Hematopoietic multipotent progenitor cell (in vitro differentiated cells): ENCODE data around the gene SGCA. TPM values are rescaled to one million over a fixed set of nuclear protein-coding genes. Genes with fewer than 3 reads are reported as not detected.

Experiments used
- DNase-seq, 3 donors: peaks; one replicate each; pipeline ENCODE4 v3.0.0-alpha.2; 2011 to 2015; ENCODE audit warnings: low read depth in 2 of 3, low spot score in 2 of 3
- total RNA-seq: library from RNA; depleted of rRNA; stranded (reverse); fragments of >200 nt; gene quantifications from one replicate; pipeline ENCODE4 v1.2.3, GENCODE V29; 2012

The SGCA gene
- total RNA-seq, 1 donor, result not detected

DNA sequence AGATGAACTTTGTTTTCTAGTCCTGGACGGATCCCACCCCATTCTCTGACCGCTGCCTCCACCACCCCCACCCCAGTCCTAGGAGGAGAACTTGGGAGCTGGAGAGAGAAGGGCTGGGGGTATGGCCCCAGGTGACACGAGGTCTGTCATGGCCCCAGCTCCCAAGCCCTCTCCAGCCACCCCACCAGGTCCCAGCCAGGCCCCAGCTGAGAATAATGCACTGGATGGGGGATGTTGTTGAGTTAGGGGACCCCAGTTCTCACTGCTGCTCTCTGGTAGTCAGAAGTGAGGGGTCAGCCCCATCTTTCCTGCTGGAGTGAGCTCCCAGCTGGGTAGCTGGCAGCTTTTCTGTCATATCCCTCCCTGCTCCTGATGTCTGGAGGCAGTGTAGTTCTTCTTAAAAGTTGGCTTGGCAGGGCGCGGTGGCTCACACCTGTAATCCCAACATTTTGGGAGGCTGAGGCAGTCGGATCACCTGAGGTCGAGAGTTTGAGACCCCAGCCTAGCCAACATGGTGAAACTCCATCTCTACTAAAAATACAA is 40.2 kb downstream of the SGCA start:
- no peak for DNase-seq

DNA sequence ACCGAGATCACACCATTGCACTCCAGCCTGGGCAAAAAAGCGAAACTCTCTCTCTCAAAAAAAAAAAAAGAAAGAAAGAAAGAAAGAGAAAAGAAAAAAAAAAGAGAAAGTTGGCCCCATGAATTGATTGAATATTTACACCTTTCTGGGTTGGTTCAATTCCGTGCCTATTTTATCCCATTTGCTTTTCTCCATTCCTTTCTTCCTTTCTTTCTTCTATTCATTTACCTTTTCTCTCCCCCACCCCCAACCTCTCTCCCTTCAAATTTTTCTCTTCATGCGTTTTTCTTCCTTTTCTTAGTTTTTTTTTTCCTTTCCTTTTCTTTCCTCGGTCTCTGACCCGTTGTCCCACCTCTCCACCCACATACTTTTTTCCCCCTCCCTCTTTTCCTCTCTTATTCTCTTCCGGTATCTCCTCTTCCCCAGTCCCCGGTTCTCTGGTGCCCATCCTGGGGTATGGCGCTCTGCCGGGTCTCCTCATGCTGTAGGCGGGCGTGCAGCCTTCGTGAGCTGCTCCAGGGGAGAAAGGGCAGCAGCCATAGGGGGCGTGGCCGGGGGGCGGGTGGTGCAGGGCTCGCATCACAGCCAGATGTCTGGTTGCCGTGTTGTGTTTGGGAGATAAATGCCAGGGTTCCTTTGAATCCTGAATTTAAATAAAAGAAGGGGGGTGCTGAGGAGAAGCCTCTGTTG is 40.9 kb downstream of the SGCA start:
- DNase-seq, result peak in 2 of 3 donors; percentile 54 to 71

DNA sequence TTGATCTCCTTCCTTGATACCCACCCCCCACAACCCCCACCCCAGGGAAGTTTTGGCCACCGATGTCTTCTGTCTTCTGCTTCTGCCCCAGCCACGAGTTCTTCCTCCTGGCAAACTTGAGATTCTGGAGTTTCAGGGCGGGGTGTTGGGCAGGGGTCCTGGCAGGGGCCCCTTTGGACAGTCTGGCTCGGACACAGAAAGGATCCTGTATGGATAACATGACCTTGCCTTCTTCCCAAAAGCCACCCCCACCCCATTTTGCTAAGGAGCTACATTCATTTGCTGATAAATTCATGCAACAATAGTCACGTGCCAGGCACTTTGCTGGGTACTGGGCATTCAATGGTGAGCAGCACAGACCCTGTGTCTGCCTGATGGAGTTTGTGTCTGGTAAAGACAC is 41.5 kb downstream of the SGCA start:
- no peak for DNase-seq

DNA sequence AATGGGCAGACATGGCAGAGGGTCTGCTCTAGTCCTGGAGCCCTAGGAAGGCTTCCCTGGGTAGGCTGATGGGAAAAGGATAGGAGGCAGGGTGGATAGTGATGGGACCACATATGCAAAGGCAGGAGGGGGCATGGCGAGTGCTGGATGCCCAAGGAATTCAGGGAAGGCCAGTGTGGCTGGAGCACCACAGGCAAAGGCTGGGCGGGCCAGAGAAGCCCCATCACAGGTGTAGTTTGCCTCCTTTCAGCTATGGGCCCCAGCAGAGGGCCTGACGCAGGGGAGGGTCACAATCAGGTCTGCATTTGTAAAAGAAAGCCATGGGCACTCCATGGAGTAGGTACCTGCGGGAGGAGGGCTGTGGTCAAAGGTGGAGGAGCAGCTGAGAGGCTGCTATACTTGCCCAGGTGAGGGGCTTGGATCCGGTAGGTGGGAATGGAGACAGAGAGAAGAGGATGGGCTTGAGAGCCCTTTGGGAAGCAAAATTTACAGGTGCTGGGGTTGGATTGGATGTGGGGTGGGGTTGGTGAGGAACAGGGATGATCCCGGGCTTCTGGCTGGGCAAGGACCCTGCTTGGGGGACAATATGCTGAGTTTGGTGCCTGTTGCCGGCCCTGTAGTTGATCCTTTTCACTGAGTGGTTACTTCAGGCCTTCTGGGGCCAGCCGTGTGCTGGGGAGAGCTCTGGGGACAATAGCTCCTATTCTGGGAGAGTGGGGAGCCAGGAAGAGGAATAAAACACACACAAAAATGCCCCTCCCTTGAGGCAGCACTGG is 42.2 kb downstream of the SGCA start:
- no peak for DNase-seq

DNA sequence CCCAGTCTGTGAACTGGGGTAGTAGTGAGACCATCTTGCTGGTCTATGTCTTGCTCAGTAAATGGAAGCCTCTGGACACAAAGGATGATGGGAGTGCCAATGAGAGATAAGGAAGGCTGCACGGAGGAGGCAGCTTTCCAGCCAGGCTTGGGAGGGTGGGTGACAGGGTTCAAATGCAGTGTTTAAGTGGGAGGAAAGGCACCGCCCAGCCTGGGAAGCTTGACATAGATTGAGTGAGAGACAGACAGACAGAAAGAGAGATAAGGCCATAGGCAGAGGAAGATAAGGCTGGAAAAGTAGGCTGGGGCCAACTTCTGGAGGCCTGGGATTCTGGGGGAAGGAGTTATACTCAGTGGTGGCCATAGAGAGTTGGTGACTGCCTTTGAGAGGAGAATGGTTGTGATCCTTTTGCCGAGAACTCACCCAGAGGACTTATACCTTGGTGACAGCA is 42.8 kb downstream of the SGCA start:
- DNase-seq, result no peak

GRCh38 chr17:50209133-50209471 is 43.3 kb downstream of the SGCA start:
- no peak for DNase-seq

GRCh38 chr17:50209472-50210239 is 43.9 kb downstream of the SGCA start:
- DNase-seq, result no peak

GRCh38 chr17:50210240-50211225 is 44.7 kb downstream of the SGCA start:
- DNase-seq, result peak in 1 of 3 donors; percentile 17

DNA sequence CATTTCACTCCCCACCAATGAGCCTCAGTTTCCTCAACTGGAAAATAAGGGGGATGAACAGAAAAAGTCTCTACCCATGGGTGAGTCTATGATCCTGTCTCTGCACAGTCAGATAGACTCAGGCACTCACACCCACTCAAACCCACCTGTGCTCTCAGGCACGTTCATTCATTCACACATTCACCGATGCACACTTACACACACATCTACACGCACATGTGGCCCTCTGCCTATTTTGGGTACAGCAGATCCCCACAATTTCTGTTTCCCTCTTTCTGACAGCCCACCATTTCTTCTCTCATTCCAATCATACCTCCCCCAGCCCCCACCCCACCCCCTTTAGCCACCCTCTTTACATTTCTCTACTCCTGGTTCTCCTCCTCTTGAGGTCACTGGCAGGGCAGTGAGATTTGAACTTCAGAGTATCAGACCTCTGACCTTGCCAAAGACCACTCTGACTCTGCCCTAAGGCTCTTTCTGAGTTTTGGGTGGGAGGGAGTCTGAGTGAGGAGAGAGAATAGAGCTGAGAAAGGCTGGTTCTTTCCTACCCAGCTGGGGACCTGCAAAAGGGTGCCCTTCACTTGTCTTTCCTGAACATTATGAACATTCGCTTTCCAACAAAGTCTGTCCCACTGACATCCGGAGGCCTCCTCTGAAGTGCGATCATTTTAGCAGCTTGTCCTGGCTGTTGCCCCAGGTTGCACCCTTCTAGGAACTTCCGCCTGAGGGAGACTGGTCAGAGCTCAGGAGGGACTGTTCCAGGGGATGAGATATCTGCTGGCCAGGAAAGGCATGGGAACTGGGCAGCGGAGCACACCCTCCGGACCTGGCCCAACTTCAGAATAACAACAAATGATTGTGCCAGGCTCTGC is 45.7 kb downstream of the SGCA start:
- DNase-seq, result no peak

- DNase-seq, result no peak
These were observed 46.5 kb downstream of the SGCA start for GRCh38 chr17:50212121-50212843.

GRCh38 chr17:50213026-50214022 is 47.5 kb downstream of the SGCA start:
- peak in 2 of 3 donors; percentile 73 to 81 for DNase-seq

GRCh38 chr17:50214976-50215760 is 49.4 kb downstream of the SGCA start:
- no peak for DNase-seq

DNA sequence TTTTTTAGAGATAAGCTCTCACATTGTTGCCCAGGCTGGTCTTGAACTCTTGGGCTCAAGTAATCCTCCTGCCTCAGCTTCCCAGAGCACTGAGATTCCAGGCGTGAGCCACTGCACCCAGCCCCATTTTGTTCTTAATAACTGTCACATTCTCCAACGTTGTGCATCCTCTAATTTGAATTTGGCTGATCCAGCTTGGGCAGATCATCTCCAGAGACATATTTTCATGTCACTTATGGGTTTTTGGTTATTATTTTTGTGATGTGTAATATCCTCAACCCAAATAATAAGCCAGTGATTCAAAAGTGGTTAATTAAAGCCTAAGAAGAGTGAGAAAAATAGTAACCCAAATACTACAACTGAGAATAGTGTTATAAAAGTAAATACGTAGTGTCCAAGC is 51.8 kb downstream of the SGCA start:
- no peak for DNase-seq

DNA sequence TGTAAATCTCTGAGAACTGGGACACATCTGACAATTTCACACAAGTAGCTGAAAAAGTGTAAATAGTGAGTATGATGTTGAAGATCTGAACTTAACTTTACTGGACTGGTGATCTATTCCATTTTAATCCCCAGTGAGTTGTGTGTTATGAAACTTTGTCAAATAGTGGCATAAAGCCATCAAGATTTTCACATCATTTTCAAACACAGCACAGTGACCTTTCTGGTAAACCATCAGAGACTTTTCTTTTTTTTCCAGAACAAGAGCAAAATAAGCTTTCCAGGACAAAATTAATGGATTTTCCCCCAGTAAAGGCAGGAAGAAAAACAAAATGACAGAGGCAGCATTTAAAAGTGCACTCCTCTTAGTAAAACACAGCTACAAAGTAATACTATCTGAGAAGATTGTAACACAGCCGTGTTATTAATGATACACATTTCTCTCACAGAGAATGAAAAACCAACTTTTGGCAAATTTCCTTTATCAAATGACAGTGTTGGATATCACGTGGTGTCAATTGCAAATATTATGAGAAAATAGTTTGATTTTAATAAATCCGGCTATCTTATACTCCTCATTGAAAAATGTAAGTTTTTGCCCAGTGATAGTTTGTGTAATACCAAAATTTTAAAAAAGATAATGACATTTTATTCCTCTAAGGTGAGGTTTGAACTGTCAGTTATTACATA is 52.4 kb downstream of the SGCA start:
- DNase-seq, result no peak

DNA sequence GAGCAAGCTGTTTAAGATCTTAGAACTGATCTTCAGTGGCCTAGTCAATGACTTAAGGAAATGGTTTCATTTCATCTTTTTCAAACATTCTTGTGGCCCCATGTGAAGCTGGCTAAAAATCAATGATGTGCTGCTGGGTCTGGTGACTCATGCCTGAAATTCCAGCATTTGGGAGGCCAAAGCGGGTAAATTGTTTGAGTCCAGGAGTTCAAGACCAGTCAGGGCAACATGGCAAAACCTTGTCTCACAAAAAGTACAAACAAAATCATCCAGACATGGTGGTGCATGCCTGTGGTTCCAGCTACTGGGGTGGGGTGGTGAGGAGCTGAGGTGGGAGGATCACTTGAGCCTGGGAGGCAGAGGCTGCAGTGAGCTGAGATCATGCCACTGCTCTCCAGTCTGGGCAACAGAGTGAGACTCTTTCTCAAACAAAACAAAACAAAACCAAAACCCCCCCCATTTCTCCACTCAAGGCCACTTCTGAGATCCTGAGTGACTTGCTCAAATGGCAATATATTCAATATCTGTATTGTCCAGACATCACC is 53.0 kb downstream of the SGCA start:
- DNase-seq, result no peak

DNA sequence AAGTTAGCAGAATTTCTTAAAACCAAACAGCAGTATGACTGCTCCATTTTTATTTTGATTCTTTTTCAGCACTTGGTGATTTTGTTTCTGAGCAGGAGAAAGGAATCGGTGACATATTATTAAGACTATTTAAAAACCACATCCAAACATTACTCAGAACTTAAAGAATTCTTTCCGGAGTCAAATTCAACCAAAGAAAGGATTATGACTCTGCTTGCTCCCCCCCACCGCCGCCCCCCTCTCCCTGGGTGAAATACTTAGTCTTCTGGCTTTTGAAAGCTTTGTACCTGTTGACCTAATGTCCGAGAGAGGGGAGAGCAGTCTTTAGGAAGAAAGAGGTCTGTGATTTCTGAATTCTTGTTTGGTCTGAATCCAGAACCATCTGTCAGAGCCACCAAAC is 53.5 kb downstream of the SGCA start:
- no peak for DNase-seq
